Suprapubic skin (tissue), 4 donors: ENCODE results near the gene TBXAS1. TPM values are rescaled to one million over a fixed set of nuclear protein-coding genes. Genes with fewer than 3 reads are reported as not detected.

Source experiments
- DNase-seq, 2 donors: peaks; one replicate each; pipeline ENCODE4 v3.0.0-alpha.2; 2019; ENCODE audit warnings: low spot score in 2 of 2
- H3K27ac ChIP-seq: fragments of 200-600 bp; sonication (generic); one replicate; pipeline ENCODE4 v1.5.1; 2019
- H3K27me3 ChIP-seq: fragments of 200-600 bp; sonication (generic); one replicate; pipeline ENCODE4 v1.5.1; 2019
- H3K36me3 ChIP-seq: fragments of 200-600 bp; sonication (generic); one replicate; pipeline ENCODE4 v1.5.1; 2019
- H3K4me1 ChIP-seq: fragments of 200-600 bp; sonication (generic); one replicate; pipeline ENCODE4 v1.5.1; 2019
- H3K4me3 ChIP-seq: fragments of 200-600 bp; sonication (generic); one replicate; pipeline ENCODE4 v1.5.1; 2019; ENCODE audit warnings: mild to moderate bottlenecking
- H3K9me3 ChIP-seq: fragments of 200-600 bp; sonication (generic); one replicate; pipeline ENCODE4 v1.5.1; 2019
- EP300 ChIP-seq: sonication (generic); formaldehyde crosslinking; IDR thresholded peaks from one replicate; pipeline ENCODE4 v1.6.1; 2017; ENCODE audit warnings: antibody characterized with exemption
- POLR2A ChIP-seq, 2 donors: fragments of 450-650 bp; IDR thresholded peaks; one replicate each; pipeline ENCODE4 v1.6.1; 2017; ENCODE audit warnings: antibody characterized with exemption in 2 of 2, mild to moderate bottlenecking in 2 of 2, moderate library complexity in 2 of 2
- POLR2AphosphoS5 ChIP-seq, 3 donors: sonication (generic); formaldehyde crosslinking; IDR thresholded peaks; one replicate each; pipeline ENCODE4 v1.6.1; 2017; ENCODE audit warnings: antibody characterized with exemption in 3 of 3
- WGBS: methylation state at CpG from one replicate; pipeline ENCODE4 v1.1.5; 2018; 5-methylcytosine and 5-hydroxymethylcytosine counted together
- total RNA-seq, 4 donors: library from RNA; depleted of rRNA; stranded (reverse); fragments of >200 nt; gene quantifications; one replicate each; pipeline ENCODE4 v1.1.0, GENCODE V29; 2016
- TF ChIP-seq, protein P1 (sequence below), 2 donors: fragments of 200-600 bp in 1 of 2; fragments of 450-650 bp in 1 of 2; sonication (generic) in 1 of 2; IDR thresholded peaks; one replicate each; pipeline ENCODE4 v1.5.1; 2016 to 2019; ENCODE audit warnings: antibody characterized with exemption in 2 of 2, mild to moderate bottlenecking in 1 of 2, moderate library complexity in 1 of 2

Gene TBXAS1
- total RNA-seq, 4 donors from 2014 or later = 1.4 to 2.4 (median 2.1) TPM

DNA sequence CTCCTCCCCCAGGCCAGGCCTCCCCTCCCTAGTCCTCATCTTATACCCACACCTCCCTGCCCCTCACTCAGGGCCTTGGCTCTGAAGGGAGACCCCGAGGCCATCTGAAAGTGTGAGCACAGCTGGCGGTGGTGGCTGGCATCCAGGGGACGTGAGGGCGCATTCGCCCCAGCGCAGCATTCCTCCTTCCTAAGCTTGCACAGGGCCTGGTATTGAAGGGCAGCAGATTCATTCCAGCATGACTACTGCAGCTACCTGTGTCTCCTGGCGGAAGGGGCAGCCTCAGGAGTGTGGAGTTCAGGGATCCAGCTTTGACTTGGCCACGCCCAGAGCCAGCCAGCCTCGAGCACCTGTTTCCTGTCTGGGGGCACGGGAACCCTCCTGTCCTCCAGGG, 161.1 kb downstream of the TBXAS1 start:
- Histone ChIP-seq H3K36me3 (no peaks in the 10 kb centered on the region), H3K4me3 (no peak overlapping the region), H3K27ac (no peak overlapping the region), H3K9me3 (no peaks in the 10 kb centered on the region), H3K27me3 (no peaks in the 10 kb centered on the region), H3K4me1 (no peaks in the 10 kb centered on the region)
- DNase-seq = no peak
- 86% methylated on average over 8 of the region's 10 CpGs for WGBS
- TF ChIP-seq, protein P1, sequence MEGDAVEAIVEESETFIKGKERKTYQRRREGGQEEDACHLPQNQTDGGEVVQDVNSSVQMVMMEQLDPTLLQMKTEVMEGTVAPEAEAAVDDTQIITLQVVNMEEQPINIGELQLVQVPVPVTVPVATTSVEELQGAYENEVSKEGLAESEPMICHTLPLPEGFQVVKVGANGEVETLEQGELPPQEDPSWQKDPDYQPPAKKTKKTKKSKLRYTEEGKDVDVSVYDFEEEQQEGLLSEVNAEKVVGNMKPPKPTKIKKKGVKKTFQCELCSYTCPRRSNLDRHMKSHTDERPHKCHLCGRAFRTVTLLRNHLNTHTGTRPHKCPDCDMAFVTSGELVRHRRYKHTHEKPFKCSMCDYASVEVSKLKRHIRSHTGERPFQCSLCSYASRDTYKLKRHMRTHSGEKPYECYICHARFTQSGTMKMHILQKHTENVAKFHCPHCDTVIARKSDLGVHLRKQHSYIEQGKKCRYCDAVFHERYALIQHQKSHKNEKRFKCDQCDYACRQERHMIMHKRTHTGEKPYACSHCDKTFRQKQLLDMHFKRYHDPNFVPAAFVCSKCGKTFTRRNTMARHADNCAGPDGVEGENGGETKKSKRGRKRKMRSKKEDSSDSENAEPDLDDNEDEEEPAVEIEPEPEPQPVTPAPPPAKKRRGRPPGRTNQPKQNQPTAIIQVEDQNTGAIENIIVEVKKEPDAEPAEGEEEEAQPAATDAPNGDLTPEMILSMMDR (IDR thresholded peaks at IDR 0.05) = no peak
- no peak for TF ChIP-seq EP300
- no peak for TF ChIP-seq POLR2AphosphoS5 (IDR thresholded peaks at IDR 0.05)
- no peak for TF ChIP-seq POLR2A (IDR thresholded peaks at IDR 0.05)

DNA sequence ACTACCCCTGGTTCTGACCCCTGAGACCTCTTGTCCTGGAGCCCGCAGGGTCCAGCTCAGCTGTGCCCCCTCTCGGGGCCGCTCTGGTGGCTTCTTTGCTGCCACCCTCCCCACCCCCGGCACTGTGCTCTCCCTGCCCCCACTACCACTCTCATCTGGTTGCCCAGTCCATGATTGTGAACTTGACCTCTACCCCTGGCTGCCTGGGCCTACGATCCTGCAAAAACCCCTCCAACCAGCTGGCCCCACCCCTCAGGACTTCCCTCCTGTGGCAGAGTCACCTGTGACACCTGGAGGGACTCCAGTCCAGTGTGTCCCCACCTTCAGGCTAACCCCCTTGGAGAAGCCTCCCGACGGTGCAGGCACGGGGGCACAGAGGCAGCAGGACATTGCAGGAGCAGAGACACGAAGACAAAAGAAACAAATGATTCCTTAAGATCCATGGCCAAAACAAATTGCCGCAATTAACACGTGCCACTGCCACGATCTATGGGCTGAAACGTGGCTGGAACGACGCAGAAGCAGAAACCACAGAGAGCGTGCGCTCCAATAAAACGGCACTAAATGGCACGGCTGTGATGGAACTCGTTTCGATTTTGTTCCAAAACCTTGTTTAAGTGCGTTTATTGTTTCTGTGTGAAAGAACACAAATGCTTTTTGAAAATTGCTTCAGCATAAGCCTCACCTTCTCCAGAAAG, 161.7 kb downstream of the TBXAS1 start:
- TF ChIP-seq POLR2A (IDR thresholded peaks at IDR 0.05) (no peak), POLR2AphosphoS5 (IDR thresholded peaks at IDR 0.05) (no peak), EP300 (no peak)
- TF ChIP-seq, protein P1 (IDR thresholded peaks at IDR 0.05) = no peak
- Histone ChIP-seq H3K36me3 (no peaks in the 10 kb centered on the region), H3K27me3 (no peaks in the 10 kb centered on the region), H3K9me3 (no peaks in the 10 kb centered on the region), H3K27ac (no peak overlapping the region), H3K4me1 (no peaks in the 10 kb centered on the region), H3K4me3 (no peak overlapping the region)
- DNase-seq = no peak
- WGBS = 89% methylated on average over 22 of the region's 22 CpGs

DNA sequence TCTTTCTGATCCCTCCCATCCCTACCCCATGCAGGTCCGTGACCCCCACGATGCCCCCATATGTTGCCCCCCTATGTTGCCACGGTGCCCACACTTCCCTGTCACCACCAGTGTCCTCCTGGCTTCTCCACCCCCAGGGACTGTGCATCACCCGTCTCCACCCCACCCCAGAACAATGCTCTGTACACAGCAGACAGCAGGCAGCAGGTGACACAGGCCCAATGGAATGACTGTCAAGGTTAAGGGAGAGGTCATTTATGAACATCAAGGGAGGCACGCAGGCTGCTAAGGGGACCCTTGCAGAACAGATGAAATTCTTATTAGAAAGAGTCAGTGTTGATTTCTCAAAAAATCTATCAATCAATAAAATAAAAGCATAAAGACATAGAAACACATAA, 162.2 kb downstream of the TBXAS1 start:
- 82% methylated on average over 5 of the region's 5 CpGs for WGBS

DNA sequence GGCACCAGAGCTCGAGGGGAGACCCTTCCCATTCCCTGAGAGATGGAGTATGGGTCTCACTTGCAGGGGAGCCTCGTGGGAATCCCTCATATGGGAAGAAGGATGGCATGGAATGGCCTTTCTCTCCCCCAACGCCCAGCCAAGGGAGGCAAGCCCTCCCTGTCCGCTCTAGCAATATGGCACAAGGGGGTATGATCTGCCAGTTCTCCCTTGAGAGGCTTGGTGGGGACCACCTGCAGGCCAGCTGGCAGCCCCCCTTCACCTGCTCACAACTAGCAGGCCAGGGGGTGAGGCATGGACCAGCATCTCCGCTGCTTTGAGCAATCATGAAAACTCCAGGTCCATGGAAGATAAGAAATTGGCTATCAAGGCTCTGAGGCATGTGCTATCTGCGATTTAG, 162.8 kb downstream of the TBXAS1 start:
- H3K4me3 ChIP-seq = no peak overlapping the region
- no peak overlapping the region for H3K27ac ChIP-seq
- H3K36me3 ChIP-seq = no peaks in the 10 kb centered on the region
- H3K9me3 ChIP-seq = no peaks in the 10 kb centered on the region
- H3K27me3 ChIP-seq = no peaks in the 10 kb centered on the region
- no peak for DNase-seq
- TF ChIP-seq POLR2AphosphoS5 (IDR thresholded peaks at IDR 0.05) (no peak), POLR2A (IDR thresholded peaks at IDR 0.05) (no peak), EP300 (no peak)
- TF ChIP-seq, protein P1 (IDR thresholded peaks at IDR 0.05) = no peak
- no peaks in the 10 kb centered on the region for H3K4me1 ChIP-seq
- WGBS = 82% methylated on average over 6 of the region's 6 CpGs

More for the DNA sequence above, 162.2 kb downstream of the TBXAS1 start:
- DNase-seq = no peak
- Histone ChIP-seq H3K9me3 (no peaks in the 10 kb centered on the region), H3K4me1 (no peaks in the 10 kb centered on the region), H3K4me3 (no peak overlapping the region), H3K27ac (no peak overlapping the region), H3K36me3 (no peaks in the 10 kb centered on the region), H3K27me3 (no peaks in the 10 kb centered on the region)
- TF ChIP-seq POLR2AphosphoS5 (IDR thresholded peaks at IDR 0.05) = no peak
- TF ChIP-seq EP300 = no peak
- TF ChIP-seq POLR2A (IDR thresholded peaks at IDR 0.05) = no peak
- TF ChIP-seq, protein P1 (IDR thresholded peaks at IDR 0.05) = no peak

DNA sequence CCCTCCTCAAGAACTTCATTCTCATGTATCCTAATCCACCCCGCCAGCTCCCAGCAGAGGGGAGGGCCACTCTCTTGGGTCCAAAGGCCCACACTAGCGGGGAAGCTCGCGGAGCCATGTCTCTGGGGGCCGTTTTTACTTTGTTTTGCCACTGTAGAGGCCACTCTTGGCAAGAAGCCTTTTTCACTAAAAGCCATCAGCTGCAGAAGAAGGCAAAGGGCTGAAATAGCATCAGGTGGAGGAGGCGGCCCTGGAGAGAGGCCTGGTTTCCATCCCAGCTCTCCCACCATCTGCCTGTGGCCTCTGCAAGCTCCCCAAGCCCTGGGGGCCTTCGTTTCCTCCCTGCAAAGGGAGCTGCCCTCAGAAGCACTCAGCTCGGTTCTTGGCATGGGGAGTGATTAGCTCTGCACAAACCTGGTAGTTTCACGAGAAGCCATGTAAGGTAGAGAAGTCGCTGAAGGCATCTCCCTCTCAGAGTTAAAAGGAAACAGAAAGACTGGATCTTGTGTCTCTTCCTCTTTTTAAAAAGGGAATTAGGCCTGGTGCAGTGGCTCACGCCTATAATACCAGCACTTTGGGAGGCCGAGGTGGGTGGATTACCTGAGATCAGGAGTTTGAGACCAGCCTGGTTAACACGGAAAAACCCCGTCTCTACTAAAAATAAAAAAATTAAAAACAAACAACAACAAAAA, 163.4 kb downstream of the TBXAS1 start:
- WGBS = 83% methylated on average over 14 of the region's 14 CpGs
- TF ChIP-seq, protein P1 (IDR thresholded peaks at IDR 0.05) = no peak
- TF ChIP-seq EP300 = no peak
- TF ChIP-seq POLR2A (IDR thresholded peaks at IDR 0.05) = no peak
- no peak for TF ChIP-seq POLR2AphosphoS5 (IDR thresholded peaks at IDR 0.05)
- Histone ChIP-seq H3K4me3 (no peak overlapping the region), H3K27me3 (no peaks in the 10 kb centered on the region), H3K9me3 (no peaks in the 10 kb centered on the region), H3K4me1 (no peaks in the 10 kb centered on the region), H3K27ac (no peak overlapping the region), H3K36me3 (no peaks in the 10 kb centered on the region)
- DNase-seq = no peak
